Fibroblast of skin of right quadriceps (primary cell): ENCODE data around the gene NCF1.
"Not testable (repeated sequence)": the region's sequence is repeated elsewhere in the genome, so short reads cannot be mapped to it uniquely, and the experiment has no call there.

ENCODE experiments used
- DNase-seq: peaks from one replicate; pipeline ENCODE4 v3.0.0-alpha.2; 2013

Gene NCF1

GRCh38 chr7:74773760-74774750 lies at the start of gene NCF1:
Gene NCF1 (plus strand): TSS chr7:74774011. CDS start chr7:74774032, 21 bp downstream.
- DNase-seq = not testable (repeated sequence)

GRCh38 chr7:74725840-74726239 lies 48.0 kb upstream of the NCF1 start:
- DNase-seq = no peak

- no peak for DNase-seq
These were observed 47.3 kb upstream of the NCF1 start for GRCh38 chr7:74726309-74727101.

GRCh38 chr7:74728686-74729085 lies 45.1 kb upstream of the NCF1 start:
- not testable (repeated sequence) for DNase-seq

- DNase-seq = not testable (repeated sequence)
These were observed 43.6 kb upstream of the NCF1 start for GRCh38 chr7:74730186-74730585.

- not testable (repeated sequence) for DNase-seq
These were observed 33.7 kb upstream of the NCF1 start for GRCh38 chr7:74739974-74740703.

- DNase-seq = not testable (repeated sequence)
These were observed 29.8 kb upstream of the NCF1 start for GRCh38 chr7:74743936-74744557.

GRCh38 chr7:74753921-74754482 lies 19.8 kb upstream of the NCF1 start:
- DNase-seq = not testable (repeated sequence)

- DNase-seq = not testable (repeated sequence)
These were observed 17.1 kb upstream of the NCF1 start for GRCh38 chr7:74756673-74757072.

- DNase-seq = not testable (repeated sequence)
These were observed 15.5 kb upstream of the NCF1 start for GRCh38 chr7:74758268-74758667.

- not testable (repeated sequence) for DNase-seq
These were observed 14.8 kb upstream of the NCF1 start for GRCh38 chr7:74758982-74759381.

- DNase-seq = not testable (repeated sequence)
These were observed 8.4 kb upstream of the NCF1 start for GRCh38 chr7:74765205-74765918.

GRCh38 chr7:74766509-74766908 lies 7.3 kb upstream of the NCF1 start:
- DNase-seq = not testable (repeated sequence)

- DNase-seq = not testable (repeated sequence)
These were observed 6.8 kb upstream of the NCF1 start for GRCh38 chr7:74766991-74767390.

GRCh38 chr7:74770062-74770461 lies 3.7 kb upstream of the NCF1 start:
- DNase-seq = not testable (repeated sequence)

GRCh38 chr7:74772093-74772492 lies 1.7 kb upstream of the NCF1 start:
- not testable (repeated sequence) for DNase-seq

GRCh38 chr7:74775111-74775510 lies 1.3 kb downstream of the NCF1 start:
- DNase-seq = not testable (repeated sequence)

GRCh38 chr7:74779053-74779452 lies 5.2 kb downstream of the NCF1 start:
- not testable (repeated sequence) for DNase-seq

GRCh38 chr7:74781746-74782145 lies 7.9 kb downstream of the NCF1 start:
- not testable (repeated sequence) for DNase-seq

GRCh38 chr7:74783595-74783994 lies 9.8 kb downstream of the NCF1 start:
- DNase-seq = not testable (repeated sequence)
